Measurements from ENCODE around the gene ZNF211.

The ZNF211 gene

DNA sequence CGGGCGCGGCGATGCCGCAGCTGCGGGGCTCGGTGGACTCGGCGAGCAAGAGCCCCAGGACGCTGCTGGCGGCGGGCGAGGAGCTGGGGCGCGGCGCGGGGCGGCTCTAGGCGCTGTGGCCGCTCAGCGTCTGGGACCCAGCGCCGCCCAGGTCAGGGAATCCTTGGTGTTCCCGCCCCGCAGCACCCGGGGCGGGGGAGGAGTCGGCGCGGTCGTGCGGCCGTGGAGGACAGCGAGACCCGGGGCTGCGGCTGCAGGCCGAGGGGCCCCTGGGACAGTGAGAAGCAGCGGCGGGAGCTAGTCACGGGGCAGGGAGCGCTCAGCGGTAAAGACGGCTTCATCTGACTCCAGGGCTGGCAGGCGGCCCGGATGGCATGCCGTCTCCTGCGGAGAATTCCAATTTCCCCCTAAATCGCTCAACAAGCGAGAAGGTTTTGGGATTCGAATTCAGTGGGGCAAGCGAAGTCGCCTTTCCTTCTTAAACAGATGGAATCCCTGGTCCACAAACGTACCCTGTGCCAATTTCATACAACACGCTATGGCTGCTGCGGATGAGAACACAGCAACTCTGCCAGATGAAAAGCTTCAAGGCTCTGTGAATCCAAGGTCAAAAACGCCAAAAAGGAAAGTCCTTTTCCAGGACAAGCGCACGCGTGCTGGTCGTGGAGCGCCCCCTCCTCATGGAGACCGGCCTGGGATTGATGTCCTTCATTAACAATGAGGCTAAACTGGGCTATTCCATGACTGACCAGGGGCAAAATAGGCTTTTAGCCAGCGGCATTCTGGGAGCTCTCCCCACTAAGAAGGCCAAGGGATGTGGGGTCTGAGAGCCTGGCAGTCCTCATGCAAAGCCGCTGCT lies 31.5 kb downstream of the ZNF211 start:
- no peak for DNase-seq

DNA sequence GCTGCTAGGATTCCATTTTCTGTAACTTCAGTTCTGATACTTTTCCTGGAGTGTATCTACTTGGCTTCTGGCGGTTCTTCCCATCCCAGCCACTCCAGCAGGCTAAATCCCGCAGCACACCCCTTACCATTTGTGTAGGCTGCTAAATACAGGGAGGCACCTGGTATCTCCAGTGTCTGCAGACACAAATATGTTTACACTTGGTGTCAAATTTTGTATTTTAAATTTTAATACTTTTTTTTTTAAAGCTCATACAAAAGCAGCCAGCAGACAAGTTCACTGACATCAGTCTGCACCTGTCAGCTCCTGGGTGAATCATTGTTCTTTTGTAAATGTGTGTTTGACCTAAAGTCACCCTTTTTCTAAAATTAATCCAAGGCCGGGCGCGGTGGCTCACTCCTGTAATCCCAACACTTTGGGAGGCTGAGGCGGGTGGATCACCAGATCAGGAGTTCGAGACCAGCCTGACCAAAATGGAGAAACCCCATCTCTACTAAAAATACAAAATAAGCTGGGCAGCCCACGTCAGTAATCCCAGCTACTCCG lies 32.4 kb downstream of the ZNF211 start:
- no peak for DNase-seq

DNA sequence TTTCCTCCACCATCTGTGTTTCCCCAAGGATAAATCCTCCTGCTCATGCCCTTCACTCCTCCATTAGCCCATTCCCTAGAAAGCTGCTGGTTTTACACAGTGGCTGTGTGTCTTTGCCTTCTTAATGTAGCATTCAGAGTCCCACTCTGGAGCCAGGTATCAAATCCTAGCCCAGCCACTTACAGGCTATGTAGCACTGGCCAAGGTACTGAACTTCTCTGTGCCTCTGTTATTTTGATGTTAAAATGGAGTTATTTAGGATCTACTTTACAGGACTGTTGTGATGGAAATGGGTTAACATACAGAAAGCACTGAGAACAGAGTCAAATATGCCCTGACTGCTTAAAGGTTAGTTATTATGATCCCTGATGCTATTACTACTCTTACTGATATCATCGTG lies 34.3 kb downstream of the ZNF211 start:
- DNase-seq: no peak

DNA sequence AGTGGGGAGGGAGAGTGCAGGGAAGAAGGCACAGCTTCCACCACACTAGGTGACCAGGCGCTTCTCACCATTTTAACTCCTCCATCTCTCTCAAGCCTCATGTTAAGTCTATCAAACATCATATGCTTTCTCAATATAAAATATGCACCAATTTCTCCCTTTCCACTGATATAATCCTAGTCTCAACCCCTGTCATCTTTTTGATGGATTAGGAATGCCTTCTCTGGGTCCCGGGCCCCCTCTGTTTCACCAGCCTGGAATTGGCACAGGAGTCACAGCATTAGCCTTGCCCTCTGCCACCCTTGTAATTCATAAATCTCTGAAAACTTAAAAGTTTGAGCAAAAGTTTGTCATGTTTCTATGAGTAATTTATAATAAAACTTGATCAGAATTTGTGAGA lies 35.7 kb downstream of the ZNF211 start, which contains the start of gene ZSCAN4:
Gene ZSCAN4, plus strand, starts transcription at position 301 of the 400 bp plus-strand sequence. CDS start 7,211 bp downstream, outside the sequence.
- DNase-seq: no peak

DNA sequence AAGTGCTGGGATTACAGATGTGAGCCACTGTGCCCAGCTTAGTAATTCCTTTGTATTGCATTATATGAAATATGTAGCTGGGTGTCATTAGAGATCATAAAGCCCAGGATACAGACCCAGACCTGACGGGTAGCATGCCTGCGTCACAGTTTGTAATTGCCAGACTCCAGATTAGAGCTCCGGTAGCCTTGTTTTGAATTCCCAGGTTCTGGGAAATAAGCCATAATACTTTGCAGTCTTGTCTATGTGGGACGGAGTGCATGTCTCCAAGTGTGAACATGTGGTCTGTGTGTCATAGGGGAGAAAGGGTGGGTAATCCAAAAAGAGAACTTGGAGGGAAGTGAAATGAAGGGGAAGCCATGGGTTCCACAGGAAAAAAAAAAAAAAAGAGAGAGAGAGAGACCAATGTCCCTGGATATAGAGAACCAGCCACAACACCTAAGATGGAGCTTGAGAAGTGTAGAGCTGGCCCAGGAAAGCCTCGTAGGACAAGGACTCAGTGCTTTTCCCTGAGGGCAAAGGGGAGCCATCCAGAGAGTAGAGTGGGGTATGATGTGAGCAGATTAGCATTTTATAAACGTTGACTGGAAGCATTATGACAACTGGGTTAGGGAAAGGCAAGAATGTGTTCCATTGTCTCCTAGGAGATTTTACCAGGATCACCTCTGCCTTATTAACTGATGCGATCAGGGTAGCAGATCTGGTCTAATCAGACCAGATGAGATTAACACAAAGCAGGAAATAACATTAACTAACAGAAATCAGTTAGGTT lies 38.3 kb downstream of the ZNF211 start:
- DNase-seq: no peak

DNA sequence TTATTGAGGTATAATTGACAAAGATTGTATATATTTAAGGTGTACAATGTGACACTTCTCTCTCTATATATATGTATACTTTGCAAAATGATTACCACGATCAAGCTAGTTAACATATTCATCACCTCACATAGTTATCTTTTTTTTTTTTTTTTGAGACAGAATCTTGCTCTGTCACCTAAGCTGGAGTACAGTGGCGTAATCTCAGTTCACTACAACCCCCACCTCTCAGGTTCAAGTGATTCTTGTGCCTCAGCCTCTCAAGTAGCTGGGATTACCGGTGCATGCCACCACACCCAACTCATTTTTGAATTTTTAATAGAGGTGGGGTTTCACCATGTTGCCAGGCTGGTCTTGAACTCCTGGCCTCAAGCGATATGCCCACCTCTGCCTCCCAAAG lies 39.5 kb downstream of the ZNF211 start:
- no peak for DNase-seq

DNA sequence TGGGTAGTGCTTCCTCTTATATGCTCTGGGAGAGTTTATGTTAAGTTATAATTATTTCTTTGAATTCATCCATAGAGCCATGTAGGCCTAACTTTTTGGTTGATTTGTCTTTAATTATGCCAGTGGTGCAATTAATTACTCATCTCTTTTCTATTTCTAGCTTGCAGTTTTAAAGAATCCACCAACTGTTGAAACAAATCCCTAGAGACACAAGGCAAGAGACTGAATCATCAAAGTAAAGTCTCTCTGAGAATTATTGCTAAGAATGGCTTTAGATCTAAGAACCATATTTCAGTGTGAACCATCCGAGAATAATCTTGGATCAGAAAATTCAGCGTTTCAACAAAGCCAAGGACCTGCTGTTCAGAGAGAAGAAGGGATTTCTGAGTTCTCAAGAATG lies 42.9 kb downstream of the ZNF211 start:
- DNase-seq: no peak

DNA sequence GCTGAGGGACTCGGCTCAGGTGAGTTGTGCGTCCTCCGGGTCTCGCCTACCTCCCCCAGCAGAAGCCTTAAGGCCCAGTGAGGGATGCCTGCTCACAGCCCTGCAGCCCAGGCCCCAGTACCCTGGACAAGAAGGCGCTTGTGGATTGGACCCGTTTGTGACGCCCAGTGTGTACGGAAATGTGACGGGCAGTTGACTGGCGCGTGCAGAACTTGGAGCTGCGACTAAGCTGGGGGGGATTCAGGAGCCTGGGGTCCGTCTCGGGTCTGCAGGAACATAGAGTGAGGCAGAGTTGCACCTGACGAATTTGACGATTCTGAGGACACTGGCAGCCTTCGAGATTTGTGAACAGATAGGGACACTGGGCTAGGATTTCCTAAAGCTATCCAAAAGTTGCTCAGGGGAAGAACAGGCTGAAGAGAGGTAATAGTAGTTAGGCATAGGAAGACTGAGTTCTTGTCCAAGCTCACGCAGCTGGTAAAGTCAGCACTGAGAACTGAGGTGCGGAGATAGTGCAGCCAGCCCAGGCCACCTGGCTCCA lies 49.3 kb downstream of the ZNF211 start:
- no peak for DNase-seq

DNA sequence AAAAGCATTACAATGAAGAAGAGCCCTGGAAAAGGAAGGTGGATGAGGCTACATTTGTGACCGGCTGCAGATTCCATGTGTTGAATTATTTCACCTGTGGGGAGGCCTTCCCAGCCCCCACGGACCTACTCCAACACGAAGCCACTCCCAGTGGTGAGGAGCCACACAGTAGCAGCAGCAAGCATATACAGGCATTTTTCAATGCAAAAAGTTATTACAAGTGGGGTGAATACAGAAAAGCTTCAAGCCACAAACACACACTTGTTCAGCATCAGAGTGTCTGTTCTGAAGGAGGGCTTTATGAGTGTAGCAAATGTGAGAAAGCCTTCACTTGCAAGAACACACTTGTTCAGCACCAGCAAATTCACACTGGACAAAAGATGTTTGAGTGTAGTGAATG lies 53.8 kb downstream of the ZNF211 start:
- DNase-seq: no peak

DNA sequence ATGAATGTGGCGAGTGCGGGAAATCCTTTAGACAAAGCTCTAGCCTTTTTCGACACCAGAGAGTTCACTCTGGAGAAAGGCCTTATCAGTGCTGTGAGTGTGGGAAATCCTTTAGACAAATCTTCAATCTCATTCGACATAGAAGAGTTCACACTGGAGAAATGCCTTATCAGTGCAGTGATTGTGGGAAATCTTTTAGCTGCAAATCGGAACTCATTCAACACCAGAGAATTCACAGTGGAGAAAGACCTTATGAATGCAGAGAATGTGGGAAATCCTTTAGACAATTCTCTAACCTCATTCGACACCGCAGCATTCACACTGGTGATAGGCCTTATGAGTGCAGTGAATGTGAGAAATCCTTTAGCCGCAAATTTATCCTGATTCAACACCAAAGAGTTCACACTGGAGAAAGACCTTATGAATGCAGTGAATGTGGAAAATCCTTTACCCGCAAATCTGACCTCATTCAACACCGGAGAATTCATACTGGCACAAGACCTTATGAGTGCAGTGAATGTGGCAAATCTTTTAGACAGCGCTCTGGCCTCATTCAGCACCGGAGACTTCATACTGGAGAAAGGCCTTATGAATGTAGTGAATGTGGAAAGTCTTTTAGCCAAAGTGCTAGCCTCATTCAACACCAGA lies 54.5 kb downstream of the ZNF211 start:
- no peak for DNase-seq

DNA sequence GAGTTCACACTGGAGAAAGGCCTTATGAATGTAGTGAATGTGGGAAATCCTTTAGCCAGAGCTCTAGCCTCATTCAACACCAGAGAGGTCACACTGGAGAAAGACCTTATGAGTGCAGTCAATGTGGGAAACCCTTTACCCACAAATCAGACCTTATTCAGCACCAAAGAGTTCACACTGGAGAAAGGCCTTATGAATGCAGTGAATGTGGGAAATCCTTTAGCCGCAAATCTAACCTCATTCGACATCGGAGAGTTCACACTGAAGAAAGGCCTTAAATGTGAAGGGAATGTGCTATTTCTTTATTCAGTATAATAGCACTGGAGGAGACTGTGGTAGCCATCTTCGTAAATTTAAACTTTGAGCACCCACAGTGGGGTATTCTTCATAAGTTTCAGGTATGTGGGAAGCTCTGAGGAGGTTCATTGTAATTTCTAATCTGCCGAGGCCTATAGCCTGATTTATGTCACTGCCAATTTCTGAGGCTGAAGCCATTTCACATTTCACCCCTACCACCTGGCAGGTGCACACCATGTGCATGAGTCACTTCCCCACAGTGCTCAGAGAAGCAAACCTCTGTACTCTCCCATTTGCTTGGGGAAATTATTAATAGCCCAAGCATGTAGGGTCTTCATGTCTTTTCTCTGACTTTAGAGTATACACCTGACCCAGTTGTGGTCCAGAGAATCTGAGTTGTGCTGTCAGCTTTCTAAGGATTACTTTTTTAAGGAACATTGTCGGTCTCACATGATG lies 55.2 kb downstream of the ZNF211 start:
- no peak for DNase-seq

DNA sequence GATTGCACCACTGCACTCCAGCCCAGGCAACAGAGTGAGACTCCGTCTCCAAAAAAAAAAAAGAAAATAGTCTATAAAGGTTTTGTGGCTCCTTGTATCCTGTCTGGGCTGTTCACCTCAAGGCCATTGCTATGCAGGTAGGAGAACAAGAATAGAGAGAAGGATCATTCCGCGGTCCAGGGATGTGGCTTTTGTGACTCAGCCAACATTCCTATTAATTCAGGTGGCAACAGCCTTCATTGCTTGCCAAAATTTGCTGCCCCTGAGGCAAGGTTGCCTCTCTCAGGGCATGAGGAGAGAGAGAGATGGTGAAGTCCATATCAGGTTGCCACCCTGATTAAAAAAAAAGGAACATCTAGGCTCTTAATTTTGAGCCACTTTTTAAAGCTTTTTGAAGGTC lies 56.8 kb downstream of the ZNF211 start:
- no peak for DNase-seq
